ENCODE measurements around the gene ATP6V1C2.
"Not testable (repeated sequence)": the region's sequence is repeated elsewhere in the genome, so short reads cannot be mapped to it uniquely, and the experiment has no call there.

Gene ATP6V1C2

DNA sequence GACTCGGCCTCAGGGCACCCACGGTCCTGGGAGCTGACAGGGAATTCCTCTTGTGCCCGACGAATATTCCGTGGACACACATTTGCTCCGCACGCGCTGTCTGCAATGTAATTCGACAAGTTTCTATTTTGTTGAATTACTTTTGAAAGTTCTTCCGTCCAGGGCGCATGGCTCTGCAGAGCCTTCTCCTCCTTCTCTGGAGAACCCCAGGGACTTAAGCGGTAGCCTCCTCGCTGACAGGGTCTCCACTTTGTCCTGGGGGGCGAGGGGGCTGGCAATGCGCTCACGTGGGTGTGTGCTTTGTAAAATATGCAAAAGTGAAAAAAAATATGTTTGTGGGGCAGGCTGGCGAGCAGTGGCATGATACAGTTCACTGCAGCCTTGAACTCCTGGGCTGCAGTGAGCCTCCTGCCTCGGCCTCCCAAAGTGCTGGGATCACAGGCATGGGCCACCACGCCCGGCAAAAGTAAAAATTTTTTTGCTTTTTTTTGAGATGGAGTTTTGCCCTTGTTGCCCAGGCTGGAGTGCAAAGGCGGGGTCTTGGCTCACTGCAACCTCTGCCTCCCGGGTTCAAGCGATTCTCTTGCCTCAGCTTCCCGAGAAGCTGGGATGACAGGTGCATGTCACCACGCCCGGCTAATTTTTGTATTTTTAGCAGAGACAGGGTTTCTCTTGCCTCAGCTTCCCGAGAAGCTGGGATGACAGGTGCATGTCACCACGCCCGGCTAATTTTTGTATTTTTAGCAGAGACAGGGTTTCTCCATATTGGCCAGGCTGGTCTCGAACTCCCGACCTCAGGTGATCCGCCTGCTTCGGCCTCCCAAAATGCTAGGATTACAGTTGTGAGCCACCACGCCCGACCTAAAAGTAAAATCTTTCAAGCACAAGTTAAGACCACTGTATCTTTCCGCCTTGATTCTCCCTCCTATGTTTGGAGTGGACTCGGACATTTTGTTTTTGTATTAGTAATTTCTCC lies 92.0 kb downstream of the ATP6V1C2 start:
- not testable (repeated sequence) for H3K36me3 Mint-ChIP-seq
- peaks cover 30% of the 10 kb centered on the region for H3K4me1 Mint-ChIP-seq

GRCh38 chr2:10814142-10814541 lies 92.7 kb downstream of the ATP6V1C2 start:
- CTCF ChIA-PET = interaction anchor here (0.8 kb wide), 1 partner anchor 19 kb away, joined by 3 read pairs; no protein-coding TSS in a partner anchor
- no peaks in the 10 kb centered on the region for H3K9me3 Mint-ChIP-seq
- peaks cover 27% of the 10 kb centered on the region for H3K4me1 Mint-ChIP-seq
- H3K4me3 Mint-ChIP-seq = no peak overlapping the region
- H3K36me3 Mint-ChIP-seq = peaks cover 5% of the 10 kb centered on the region
- H3K27ac Mint-ChIP-seq = no peak overlapping the region
- peaks cover 54% of the 10 kb centered on the region for H3K27me3 Mint-ChIP-seq
- no peak for DNase-seq

More for the DNA sequence above, 92.0 kb downstream of the ATP6V1C2 start:
- Mint-ChIP-seq H3K27me3 (peaks cover 47% of the 10 kb centered on the region), H3K4me3 (peak overlapping the region; percentile 81), H3K27ac (peak overlapping the region; percentile 75)
- CTCF ChIA-PET = interaction anchor here (0.8 to 1.9 kb wide), 2 partner anchors 18 to 19 kb away, joined by 3 to 11 read pairs; no protein-coding TSS in a partner anchor
- DNase-seq, H3K9me3 Mint-ChIP-seq: not testable (repeated sequence)

DNA sequence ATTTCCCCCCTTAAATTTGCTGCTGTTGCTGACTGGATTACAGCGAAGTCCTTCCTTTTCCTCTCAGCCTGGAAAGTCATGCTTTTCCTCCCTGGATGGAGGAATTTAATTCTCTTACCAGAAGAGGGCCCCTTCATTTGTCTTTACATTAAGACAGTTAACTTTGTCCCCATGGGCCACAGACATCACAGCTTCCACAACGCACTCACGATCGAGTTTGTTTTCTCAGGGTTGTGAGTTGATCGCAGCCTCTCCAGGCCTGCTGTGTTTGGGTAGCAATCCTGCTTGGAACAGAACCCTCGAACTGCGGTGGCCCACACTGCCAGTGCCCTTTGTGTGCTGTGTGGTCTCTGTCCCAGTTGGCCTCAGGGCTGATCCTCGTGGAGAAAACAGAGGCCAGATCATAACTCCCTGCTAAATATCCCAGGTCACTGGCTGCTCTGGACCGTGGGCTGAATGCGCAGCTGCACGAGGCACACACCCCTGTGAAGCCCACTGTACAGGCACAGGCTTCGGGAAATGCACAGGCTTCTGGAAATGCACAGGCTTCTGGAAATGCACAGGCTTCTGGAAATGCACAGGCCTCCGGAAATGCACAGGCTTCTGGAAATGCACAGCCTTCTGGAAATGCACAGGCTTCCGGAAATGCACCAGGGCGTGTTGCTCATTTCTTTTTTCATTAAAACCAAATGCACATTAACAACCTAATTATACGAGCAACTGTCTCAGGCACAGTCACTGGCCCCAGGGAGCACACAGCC lies 93.3 kb downstream of the ATP6V1C2 start:
- H3K36me3 Mint-ChIP-seq = peaks cover 2% of the 10 kb centered on the region
- CTCF ChIA-PET = interaction anchor here (0.8 kb wide), 1 partner anchor 18 kb away, joined by 3 read pairs; no protein-coding TSS in a partner anchor
- DNase-seq = no peak
- no peaks in the 10 kb centered on the region for H3K9me3 Mint-ChIP-seq
- peaks cover 56% of the 10 kb centered on the region for H3K27me3 Mint-ChIP-seq
- peaks cover 24% of the 10 kb centered on the region for H3K4me1 Mint-ChIP-seq
- H3K4me3 Mint-ChIP-seq = peak overlapping the region; percentile 44
- no peak overlapping the region for H3K27ac Mint-ChIP-seq

DNA sequence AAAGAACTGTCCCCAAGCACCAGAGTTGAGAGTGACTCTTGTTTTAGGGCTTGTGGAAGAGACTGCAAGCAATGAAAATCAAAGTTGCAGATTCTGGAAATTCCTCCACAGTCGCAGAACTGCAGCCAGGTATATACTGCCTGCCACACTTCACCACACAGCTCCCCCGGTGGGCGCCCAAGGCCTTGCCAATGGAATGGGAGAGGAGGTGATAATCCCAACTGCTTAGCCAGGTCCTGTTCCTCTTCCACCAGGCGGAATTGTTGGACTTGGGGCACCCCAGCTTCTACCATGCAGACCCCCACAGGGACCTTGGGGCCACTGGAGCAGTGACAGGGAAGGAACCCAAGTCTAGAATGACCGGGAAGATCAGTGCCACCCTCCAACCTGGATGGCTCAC lies 96.0 kb downstream of the ATP6V1C2 start:
- Mint-ChIP-seq H3K9me3 (no peaks in the 10 kb centered on the region), H3K27me3 (peaks cover 71% of the 10 kb centered on the region), H3K36me3 (no peaks in the 10 kb centered on the region), H3K27ac (no peak overlapping the region), H3K4me1 (peaks cover 4% of the 10 kb centered on the region), H3K4me3 (no peak overlapping the region)
- CTCF ChIA-PET = interaction anchor here (0.9 to 1.1 kb wide), 2 partner anchors 13 to 315 kb away, joined by 3 read pairs; a partner anchor contains a TSS
- no peak for DNase-seq

DNA sequence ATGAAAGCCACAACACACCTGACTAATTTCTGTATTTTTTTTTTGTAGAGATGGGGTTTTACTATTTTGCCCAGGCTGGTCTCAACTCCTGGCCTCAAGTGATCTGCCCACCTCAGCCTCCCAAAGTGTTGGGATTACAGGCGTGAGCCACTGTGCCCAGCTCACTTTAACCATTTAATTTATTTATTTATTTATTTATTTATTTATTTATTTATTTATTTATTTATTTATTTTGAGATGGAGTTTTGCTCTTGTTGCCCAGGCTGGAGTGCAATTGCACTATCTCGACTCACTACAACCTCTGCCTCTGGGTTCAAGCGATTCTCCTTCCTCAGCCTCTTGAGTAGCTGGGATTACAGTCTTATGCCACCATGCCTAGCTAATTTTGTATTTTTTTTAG lies 96.9 kb downstream of the ATP6V1C2 start:
- H3K4me1 Mint-ChIP-seq, H3K27ac Mint-ChIP-seq, H3K9me3 Mint-ChIP-seq, H3K36me3 Mint-ChIP-seq, DNase-seq, H3K4me3 Mint-ChIP-seq: not testable (repeated sequence)
- CTCF ChIA-PET = interaction anchor here (1.1 kb wide), 1 partner anchor 314 kb away, joined by 3 read pairs; a partner anchor contains a TSS
- peaks cover 73% of the 10 kb centered on the region for H3K27me3 Mint-ChIP-seq

GRCh38 chr2:10818984-10819383 lies 97.6 kb downstream of the ATP6V1C2 start:
- no peak for DNase-seq
- Mint-ChIP-seq H3K27me3 (peaks cover 76% of the 10 kb centered on the region), H3K9me3 (no peaks in the 10 kb centered on the region), H3K4me3 (no peak overlapping the region), H3K27ac (no peak overlapping the region), H3K36me3 (no peaks in the 10 kb centered on the region), H3K4me1 (no peaks in the 10 kb centered on the region)
- CTCF ChIA-PET = no interaction called here

- H3K27ac Mint-ChIP-seq = no peak overlapping the region
Observed at GRCh38 chr2:10819714-10820314, 98.4 kb downstream of the ATP6V1C2 start.

DNA sequence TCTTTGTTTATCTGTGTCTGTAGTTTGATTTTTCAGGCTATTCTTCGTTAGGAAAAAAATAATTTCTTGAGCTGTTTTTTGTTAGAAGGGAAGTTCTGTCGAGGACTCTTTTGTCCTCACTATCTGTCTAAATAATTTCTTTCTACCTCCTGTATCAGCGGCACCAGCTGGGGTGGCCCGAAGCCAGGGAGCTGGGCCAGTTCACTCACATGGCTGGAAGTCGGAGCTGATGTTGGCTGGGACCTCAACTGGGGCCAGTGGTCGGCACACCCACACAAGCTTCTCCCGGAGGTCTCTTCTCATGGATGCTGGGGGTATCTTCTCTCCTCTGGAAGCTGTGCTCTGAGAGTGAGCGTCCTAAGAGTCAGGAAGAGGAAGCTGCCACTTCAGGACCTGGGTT lies 99.1 kb downstream of the ATP6V1C2 start:
- Mint-ChIP-seq H3K4me1 (no peaks in the 10 kb centered on the region), H3K27ac (no peak overlapping the region), H3K9me3 (no peaks in the 10 kb centered on the region), H3K4me3 (no peak overlapping the region), H3K36me3 (no peaks in the 10 kb centered on the region), H3K27me3 (peaks cover 70% of the 10 kb centered on the region)
- no peak for DNase-seq
- CTCF ChIA-PET = interaction anchor here (1.1 to 1.4 kb wide), 2 partner anchors 12 to 15 kb away, joined by 3 to 5 read pairs; no protein-coding TSS in a partner anchor

More at GRCh38 chr2:10819714-10820314, 98.4 kb downstream of the ATP6V1C2 start:
- H3K27me3 Mint-ChIP-seq = peaks cover 75% of the 10 kb centered on the region
- no peaks in the 10 kb centered on the region for H3K9me3 Mint-ChIP-seq
- no peak overlapping the region for H3K4me3 Mint-ChIP-seq
- H3K4me1 Mint-ChIP-seq = no peaks in the 10 kb centered on the region
- no peaks in the 10 kb centered on the region for H3K36me3 Mint-ChIP-seq
- CTCF ChIA-PET = interaction anchor here (1.1 to 1.4 kb wide), 2 partner anchors 13 to 16 kb away, joined by 3 to 5 read pairs; no protein-coding TSS in a partner anchor
- DNase-seq = no peak

DNA sequence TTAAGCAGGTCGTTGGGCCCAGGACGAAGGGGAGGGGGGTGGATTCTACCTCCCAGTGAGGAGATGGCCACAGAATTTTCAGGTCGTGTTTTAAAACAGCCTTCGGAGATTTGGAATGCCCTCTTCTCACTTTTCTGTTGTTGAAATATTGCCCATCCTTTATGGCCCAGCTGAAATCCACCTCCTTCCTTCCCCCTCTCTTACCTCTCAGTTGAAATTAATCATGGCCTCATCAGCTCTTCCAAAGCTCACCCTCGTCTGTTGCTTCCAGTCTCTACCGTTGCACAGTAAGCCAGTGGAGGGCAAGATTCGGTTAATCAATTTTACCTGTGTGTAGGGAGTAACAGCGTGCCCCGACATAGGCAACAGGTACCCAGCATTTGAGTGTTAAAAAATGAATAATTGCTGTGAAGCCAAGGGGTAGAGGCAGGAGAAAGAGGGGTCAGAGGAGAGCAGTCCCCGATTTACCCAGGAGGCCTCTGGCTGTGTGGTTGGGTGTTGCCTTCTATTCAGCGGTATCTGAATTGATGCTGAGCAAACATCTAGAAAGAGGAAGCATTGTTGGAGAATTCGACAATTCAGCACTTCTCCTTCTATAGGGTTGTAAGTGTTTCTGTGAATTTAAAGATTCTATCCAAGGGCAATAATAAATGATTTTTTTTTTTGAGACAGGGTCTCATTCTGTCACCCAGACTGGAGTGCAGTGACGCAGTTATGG lies 99.7 kb downstream of the ATP6V1C2 start:
- Mint-ChIP-seq H3K27me3 (peaks cover 65% of the 10 kb centered on the region), H3K4me1 (no peaks in the 10 kb centered on the region), H3K36me3 (no peaks in the 10 kb centered on the region), H3K27ac (no peak overlapping the region), H3K9me3 (no peaks in the 10 kb centered on the region), H3K4me3 (no peak overlapping the region)
- CTCF ChIA-PET = interaction anchor here (1.1 kb wide), 1 partner anchor 11 kb away, joined by 5 read pairs; no protein-coding TSS in a partner anchor
- DNase-seq = no peak

- H3K27me3 Mint-ChIP-seq = peaks cover 56% of the 10 kb centered on the region
- CTCF ChIA-PET = interaction anchor here (0.6 to 3.4 kb wide), 4 partner anchors 9 to 759 kb away, joined by 3 to 25 read pairs (median 3); no protein-coding TSS in a partner anchor
- H3K36me3 Mint-ChIP-seq = no peaks in the 10 kb centered on the region
- H3K4me1 Mint-ChIP-seq = no peaks in the 10 kb centered on the region
- H3K27ac Mint-ChIP-seq = no peak overlapping the region
- no peak overlapping the region for H3K4me3 Mint-ChIP-seq
- H3K9me3 Mint-ChIP-seq = no peaks in the 10 kb centered on the region
- DNase-seq = no peak
Observed at GRCh38 chr2:10824191-10824590, 102.8 kb downstream of the ATP6V1C2 start.

GRCh38 chr2:10826026-10826425 lies 104.6 kb downstream of the ATP6V1C2 start:
- Mint-ChIP-seq H3K27ac (no peak overlapping the region), H3K27me3 (peaks cover 56% of the 10 kb centered on the region), H3K9me3 (no peaks in the 10 kb centered on the region), H3K4me3 (no peak overlapping the region), H3K36me3 (no peaks in the 10 kb centered on the region), H3K4me1 (no peaks in the 10 kb centered on the region)
- CTCF ChIA-PET = no interaction called here
- DNase-seq = no peak

- CTCF ChIA-PET = no interaction called here
- Mint-ChIP-seq H3K36me3 (no peaks in the 10 kb centered on the region), H3K27me3 (peaks cover 57% of the 10 kb centered on the region), H3K4me1 (no peaks in the 10 kb centered on the region), H3K9me3 (no peaks in the 10 kb centered on the region), H3K27ac (no peak overlapping the region), H3K4me3 (no peak overlapping the region)
- no peak for DNase-seq
Observed at GRCh38 chr2:10826625-10827024, 105.2 kb downstream of the ATP6V1C2 start.

GRCh38 chr2:10828346-10828745 lies 106.9 kb downstream of the ATP6V1C2 start:
- Mint-ChIP-seq H3K9me3 (no peaks in the 10 kb centered on the region), H3K27ac (no peak overlapping the region), H3K4me3 (no peak overlapping the region), H3K27me3 (peaks cover 69% of the 10 kb centered on the region), H3K4me1 (peaks cover 4% of the 10 kb centered on the region), H3K36me3 (no peaks in the 10 kb centered on the region)
- CTCF ChIA-PET = no interaction called here
- DNase-seq = no peak
